Activated CD8-positive, alpha-beta memory T cell treated with anti-CD3 and anti-CD28 coated beads for 4 hours (primary cell): ENCODE measurements around the gene PTGIR.
A peak's percentile ranks its signal among the peaks of the same experiment; 100 is the strongest.

ENCODE experiments used
- DNase-seq, 2 donors: peaks; one replicate each; pipeline ENCODE4 v3.0.0-alpha.2; 2020; ENCODE audit warnings: low read depth in 2 of 2

Gene PTGIR

DNA sequence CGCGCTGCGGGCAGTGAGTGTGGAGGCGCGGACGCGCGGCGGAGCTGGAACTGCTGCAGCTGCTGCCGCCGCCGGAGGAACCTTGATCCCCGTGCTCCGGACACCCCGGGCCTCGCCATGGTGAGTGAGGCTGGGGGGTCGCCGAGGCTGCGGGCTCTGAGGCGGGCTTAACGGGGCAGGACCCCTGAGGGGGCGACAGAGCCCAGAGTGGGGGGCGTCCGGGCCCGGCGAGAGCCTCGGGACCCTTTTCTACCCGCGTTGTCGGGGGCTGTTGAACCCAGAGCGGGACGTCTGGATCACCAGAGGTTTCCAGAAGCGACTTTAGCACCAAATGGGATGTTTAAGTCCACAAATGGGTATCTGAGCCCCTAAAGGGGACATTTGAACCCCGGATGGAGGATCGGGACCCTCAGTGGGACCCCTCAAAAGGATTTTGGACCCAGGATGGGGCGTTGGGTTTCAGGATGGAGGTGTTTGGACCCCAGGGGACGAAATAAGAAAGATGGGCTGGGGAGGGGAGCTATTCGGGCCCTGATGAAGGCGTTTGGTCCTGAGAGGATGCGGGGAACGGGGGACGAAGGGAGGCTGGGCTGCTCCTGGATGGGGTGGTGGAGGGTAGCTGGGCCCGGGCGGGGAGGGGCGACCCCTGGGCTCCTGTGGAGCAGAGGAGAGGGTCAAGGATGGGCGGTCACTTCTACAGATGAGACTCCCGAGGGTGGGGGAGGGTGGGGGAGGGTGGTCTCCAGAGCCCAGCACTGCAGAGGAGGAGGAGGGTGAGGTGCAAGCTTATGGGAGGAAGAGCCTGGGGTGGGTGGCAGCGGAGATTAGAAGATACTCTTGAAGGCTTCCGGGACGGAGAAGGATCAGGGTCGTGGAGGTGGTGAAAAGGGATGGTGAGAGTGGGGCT, 23.3 kb downstream of the PTGIR start, which contains the start of gene CALM3:
Gene CALM3 (plus strand): TSS at position 13 of the 907 bp plus-strand sequence. CDS start 105 bp downstream, at position 118.
- no peak for DNase-seq

GRCh38 chr19:46600384-46601317, 24.2 kb downstream of the PTGIR start:
- peak; percentile 93 to 94 for DNase-seq

DNA sequence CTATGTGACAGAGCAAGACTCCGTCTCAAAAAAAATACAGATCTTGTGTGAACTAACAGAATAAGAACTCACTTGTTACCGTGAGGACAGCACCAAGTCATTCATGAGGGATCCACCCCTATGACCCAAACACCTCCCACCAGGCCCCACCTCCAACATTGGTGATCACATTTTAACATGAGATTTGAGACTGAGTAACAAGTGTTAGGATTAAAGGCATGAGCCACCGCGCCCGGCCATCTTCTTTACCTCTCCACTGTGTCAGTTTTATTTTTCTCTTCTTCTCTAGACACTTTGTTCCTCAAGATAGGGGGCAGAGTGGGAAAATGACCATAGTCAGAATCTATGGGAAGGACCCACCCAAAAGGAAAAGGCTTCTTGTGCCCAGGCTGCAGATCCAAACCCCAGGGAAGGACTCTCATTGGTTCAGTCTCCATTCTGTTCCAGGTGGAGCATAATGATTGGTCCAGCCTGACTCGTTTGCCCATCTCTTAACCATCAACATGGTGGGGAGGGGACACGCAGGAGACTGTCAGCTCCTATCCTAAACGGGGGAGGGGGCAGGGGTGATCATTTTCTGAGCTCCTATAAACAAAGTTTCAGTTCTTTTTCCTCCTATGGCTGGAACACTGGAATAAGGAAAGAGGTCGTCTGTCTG, 25.0 kb downstream of the PTGIR start:
- DNase-seq = no peak

- no peak for DNase-seq
Observed at GRCh38 chr19:46598372-46598917, 26.4 kb downstream of the PTGIR start.

DNA sequence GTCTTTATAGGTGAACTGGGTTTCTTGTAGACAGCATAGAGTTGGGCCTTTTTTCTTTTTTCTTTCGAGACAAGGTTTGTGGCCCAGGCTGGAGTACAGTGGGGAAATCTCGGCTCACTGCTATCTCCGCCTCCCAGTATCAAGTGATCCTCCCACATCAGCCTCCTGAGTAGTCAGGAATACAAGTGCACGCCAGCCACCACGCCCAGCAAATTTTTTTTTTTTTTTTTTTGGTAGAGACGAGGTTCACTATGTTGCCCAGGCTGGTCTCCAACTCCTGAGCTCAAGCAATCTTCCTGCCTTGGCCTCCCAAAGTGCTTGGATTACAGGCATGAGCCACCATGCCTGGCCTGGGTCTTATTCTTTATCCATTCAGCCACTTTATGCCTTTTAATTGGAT, 28.9 kb downstream of the PTGIR start:
- no peak for DNase-seq

DNA sequence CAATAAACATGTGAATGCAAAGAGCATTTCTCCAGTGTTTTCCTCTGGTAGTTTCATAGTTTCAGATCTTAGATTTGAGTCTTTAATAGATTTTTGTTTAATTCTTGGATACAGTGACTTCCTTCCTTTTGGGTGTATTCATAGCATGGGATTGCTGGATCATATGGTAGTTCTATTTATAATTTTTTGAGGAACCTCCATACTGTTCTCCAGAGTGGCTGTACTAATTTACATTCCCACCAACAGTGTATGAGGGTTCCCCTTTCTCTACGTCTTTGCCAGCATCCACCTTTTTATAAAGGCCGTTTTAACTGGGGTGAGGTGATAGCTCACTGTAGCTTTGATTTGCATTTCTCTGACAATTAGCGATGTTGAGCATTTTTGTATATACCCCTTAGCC, 33.0 kb downstream of the PTGIR start:
- DNase-seq = no peak

- DNase-seq = no peak
Observed at GRCh38 chr19:46591254-46591653, 33.6 kb downstream of the PTGIR start.

DNA sequence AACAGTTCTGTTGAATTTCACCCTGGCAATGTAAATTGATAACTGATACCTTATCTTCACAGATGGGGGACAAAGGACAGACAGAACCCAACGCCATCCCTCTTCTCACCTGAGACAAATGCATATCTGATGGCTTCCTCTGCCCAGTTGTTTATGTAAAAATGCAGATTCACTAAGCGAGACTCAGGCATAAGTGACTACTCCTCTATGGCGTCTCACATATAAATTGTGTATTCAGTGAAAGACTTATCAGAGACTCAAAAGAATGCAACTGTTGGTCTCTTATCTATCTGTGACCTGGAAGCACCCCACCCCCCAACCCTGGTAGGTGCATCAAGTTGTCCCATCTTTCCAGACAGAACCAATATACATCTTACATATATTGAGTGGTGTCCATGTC, 37.0 kb downstream of the PTGIR start:
- DNase-seq = no peak

GRCh38 chr19:46586294-46586693, 38.6 kb downstream of the PTGIR start:
- no peak for DNase-seq

DNA sequence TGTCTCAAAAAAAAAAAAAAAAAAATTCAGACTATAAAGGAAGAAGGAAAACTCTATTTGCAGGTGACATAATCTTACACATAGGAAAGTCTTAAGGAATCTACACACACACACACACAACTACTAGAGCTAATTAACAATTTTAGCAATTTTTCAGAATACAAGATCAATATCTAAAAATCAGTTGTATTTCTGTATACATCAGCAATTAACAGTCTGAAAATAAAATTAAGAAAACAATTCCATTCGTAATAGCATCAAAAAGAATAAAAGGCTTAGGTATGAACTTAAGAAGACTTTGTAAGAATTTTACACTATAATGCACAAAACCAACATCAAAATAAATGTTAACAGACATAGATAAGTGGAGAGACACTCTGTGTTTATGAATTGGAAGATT, 39.4 kb downstream of the PTGIR start:
- no peak for DNase-seq

- no peak for DNase-seq
Observed at GRCh38 chr19:46580247-46580646, 44.6 kb downstream of the PTGIR start.

GRCh38 chr19:46579361-46579879, 45.5 kb downstream of the PTGIR start:
- DNase-seq = no peak

DNA sequence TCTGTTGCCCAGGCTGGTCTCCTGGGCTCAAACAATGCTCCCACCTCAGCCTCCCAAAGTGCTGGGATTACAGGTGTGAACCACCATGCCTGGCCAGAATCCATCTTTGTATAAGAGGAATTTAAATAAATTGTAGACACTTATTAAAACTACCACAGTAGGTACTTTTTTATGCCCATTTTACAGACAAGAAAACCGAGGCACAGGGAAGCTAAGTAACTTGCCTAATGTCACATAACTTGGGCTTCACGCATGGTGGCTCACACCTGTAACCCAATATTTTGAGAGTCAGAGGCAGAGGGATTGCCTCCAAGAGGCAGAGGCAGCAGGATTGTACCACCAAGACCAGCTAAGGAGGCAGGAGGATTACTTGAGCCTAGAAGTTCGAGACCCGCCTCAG, 46.4 kb downstream of the PTGIR start:
- no peak for DNase-seq

DNA sequence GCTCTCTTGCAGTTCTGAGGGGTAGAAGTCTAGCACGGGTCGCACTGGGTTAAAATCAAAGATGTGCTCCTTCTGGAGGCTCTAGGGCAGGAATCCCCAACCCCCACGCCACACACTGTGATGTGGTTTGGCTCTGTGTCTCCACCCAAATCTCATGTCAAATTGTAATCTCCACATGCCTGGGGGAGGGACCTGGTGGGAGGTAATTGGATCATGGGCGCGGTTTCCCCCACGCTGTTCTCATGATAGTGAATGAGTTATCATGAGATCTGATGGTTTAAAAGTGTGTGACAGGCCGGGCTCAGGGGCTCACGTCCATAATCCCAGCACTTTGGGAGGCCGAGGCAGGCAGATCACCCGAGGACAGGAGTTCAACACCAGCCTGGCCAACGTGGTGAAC, 50.4 kb downstream of the PTGIR start:
- DNase-seq = peak in 1 of 2 donors; percentile 17

DNA sequence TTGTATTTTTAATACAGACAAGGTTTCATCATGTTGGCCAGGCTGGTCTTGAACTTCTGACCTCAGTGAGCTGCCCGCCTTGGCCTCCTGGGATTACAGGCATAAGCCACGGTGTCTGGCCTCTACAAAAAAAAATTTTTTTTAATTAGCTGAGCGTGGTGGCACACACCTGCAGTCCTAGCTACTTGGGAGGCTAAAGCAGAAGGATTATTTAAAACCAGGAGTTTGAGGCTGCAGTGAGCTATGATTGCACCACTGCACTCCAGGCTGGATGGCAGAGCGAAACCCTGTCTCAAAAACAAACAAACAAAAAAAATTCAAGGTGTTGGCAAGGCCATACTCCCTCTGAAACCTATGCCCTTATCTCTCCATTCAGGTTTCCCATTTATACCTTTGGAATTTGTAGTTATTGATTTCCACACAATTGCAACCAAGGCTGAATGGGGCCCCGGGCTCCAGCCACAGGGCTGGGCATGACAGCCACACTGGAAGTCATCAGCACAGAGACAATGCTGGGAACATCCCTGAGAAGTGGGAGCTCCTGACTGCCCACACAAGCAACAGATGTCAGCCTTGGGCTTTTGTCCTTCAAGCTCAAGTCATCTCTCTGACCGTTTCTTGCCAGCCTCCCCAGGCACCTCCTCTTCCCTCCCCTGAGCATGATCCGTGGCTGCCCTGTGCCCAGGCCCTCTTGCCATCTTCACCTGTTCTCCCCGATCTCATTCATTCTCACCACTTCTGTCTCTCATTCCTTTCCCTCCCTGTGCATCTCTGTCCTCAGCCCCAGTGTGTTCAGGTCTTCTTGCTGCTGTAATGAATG, 51.0 kb downstream of the PTGIR start:
- DNase-seq = no peak

GRCh38 chr19:46571495-46571894, 53.4 kb downstream of the PTGIR start:
- no peak for DNase-seq
